ENCODE results near the gene KLHL26. TPM values are rescaled to one million over a fixed set of nuclear protein-coding genes. Genes with fewer than 3 reads are reported as not detected.

KLHL26 gene
- total and polyA plus RNA-seq, 9 donors: 1.6 to 24.0 (median 10.6) TPM

DNA sequence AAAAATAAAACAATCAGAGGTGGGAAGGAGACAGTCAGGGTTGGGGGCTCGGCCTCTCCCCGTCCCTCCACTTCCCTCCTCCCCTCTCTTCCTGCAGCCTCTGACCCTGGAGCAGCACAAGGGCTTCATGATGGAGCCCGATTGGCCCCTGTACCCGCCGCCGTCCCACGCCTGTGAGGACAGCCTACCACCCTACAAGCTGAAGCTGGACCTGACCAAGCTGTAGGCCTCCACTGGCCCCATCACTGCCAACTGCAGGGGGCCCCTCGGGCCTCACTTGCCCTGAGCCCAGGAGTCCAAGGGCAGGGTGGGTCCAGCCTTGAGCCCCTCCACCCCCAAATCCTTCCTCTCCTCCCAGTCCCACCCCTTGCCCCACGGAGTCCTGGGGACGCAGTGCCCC is 16.5 kb upstream of the KLHL26 start:
- no peak overlapping the region for H3K4me3 ChIP-seq
- intact Hi-C loops (cut with DNase I): no loop called here
- no peaks in the 10 kb centered on the region for H3K36me3 ChIP-seq
- TF ChIP-seq, protein P1, sequence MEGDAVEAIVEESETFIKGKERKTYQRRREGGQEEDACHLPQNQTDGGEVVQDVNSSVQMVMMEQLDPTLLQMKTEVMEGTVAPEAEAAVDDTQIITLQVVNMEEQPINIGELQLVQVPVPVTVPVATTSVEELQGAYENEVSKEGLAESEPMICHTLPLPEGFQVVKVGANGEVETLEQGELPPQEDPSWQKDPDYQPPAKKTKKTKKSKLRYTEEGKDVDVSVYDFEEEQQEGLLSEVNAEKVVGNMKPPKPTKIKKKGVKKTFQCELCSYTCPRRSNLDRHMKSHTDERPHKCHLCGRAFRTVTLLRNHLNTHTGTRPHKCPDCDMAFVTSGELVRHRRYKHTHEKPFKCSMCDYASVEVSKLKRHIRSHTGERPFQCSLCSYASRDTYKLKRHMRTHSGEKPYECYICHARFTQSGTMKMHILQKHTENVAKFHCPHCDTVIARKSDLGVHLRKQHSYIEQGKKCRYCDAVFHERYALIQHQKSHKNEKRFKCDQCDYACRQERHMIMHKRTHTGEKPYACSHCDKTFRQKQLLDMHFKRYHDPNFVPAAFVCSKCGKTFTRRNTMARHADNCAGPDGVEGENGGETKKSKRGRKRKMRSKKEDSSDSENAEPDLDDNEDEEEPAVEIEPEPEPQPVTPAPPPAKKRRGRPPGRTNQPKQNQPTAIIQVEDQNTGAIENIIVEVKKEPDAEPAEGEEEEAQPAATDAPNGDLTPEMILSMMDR (IDR thresholded peaks at IDR 0.05): no peak
- TF ChIP-seq POLR2A (IDR thresholded peaks at IDR 0.05) (no peak), EP300 (IDR thresholded peaks at IDR 0.05) (no peak)
- no peaks in the 10 kb centered on the region for H3K4me1 ChIP-seq (ENCODE audit: insufficient read depth)
- no peak for DNase-seq
- no peaks in the 10 kb centered on the region for H3K9me3 ChIP-seq
- 80 to 90% (median 85%) methylated on average over 10 of the region's 10 CpGs for WGBS, 3 donors
- no peaks in the 10 kb centered on the region for H3K27me3 ChIP-seq
- no peak overlapping the region for H3K27ac ChIP-seq

DNA sequence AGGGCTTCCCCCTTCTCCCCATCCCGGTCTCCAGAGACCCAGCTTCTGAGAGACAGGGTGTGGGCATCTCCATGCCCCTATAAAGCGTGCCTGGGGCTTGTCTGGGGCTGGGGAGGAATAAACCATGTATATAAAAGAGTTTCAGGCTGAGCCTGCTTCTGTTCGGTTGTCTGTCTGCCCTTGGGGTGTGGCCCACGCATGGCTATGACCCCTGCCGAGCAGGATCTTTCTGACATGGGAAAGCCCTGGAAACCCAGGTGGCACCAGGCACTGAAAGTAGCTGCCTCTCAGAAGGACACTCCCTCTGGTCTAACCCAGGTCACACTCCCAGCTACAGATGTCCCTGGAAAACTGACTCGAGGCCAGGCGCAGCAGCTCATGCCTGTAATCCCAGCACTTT is 15.9 kb upstream of the KLHL26 start:
- no peak overlapping the region for H3K4me3 ChIP-seq
- WGBS, 3 donors: 74 to 83% (median 82%) methylated on average over 7 of the region's 7 CpGs
- no peak overlapping the region for H3K27ac ChIP-seq
- intact Hi-C loops (cut with DNase I): no loop called here
- H3K27me3 ChIP-seq: no peaks in the 10 kb centered on the region
- H3K9me3 ChIP-seq: no peaks in the 10 kb centered on the region
- TF ChIP-seq POLR2A (IDR thresholded peaks at IDR 0.05) (no peak), EP300 (IDR thresholded peaks at IDR 0.05) (no peak)
- TF ChIP-seq, protein P1 (IDR thresholded peaks at IDR 0.05): no peak
- H3K36me3 ChIP-seq: no peaks in the 10 kb centered on the region
- no peak for DNase-seq
- H3K4me1 ChIP-seq (ENCODE audit: insufficient read depth): no peaks in the 10 kb centered on the region

DNA sequence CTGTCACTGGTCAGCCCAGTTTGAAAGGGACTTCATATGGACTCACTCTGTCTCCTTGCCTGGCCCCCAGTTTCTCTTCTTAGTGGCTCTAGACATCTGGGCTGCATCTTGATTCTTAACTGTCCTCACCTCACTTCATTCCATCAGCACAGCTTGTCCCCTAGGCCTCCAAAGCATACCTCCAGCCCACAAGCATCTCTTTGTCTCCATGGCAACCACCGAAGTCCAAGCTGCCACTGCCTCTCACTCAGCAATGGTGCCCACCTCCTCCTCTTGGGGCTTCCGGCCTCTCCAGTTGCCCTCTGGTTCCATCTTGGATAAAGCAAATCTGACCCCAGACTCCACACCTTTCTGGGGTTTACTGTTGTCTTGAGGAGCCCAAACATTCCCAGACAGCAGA is 9.9 kb upstream of the KLHL26 start:
- H3K36me3 ChIP-seq: no peaks in the 10 kb centered on the region
- no peaks in the 10 kb centered on the region for H3K27me3 ChIP-seq
- H3K9me3 ChIP-seq: no peaks in the 10 kb centered on the region
- intact Hi-C loops (cut with DNase I): no loop called here
- TF ChIP-seq EP300 (IDR thresholded peaks at IDR 0.05): no peak
- TF ChIP-seq, protein P1 (IDR thresholded peaks at IDR 0.05): no peak
- TF ChIP-seq POLR2A (IDR thresholded peaks at IDR 0.05): no peak
- H3K4me3 ChIP-seq: no peak overlapping the region
- 54 to 62% (median 55%) methylated on average over 2 of the region's 2 CpGs for WGBS, 3 donors
- no peak overlapping the region for H3K27ac ChIP-seq
- no peaks in the 10 kb centered on the region for H3K4me1 ChIP-seq (ENCODE audit: insufficient read depth)
- DNase-seq: no peak

DNA sequence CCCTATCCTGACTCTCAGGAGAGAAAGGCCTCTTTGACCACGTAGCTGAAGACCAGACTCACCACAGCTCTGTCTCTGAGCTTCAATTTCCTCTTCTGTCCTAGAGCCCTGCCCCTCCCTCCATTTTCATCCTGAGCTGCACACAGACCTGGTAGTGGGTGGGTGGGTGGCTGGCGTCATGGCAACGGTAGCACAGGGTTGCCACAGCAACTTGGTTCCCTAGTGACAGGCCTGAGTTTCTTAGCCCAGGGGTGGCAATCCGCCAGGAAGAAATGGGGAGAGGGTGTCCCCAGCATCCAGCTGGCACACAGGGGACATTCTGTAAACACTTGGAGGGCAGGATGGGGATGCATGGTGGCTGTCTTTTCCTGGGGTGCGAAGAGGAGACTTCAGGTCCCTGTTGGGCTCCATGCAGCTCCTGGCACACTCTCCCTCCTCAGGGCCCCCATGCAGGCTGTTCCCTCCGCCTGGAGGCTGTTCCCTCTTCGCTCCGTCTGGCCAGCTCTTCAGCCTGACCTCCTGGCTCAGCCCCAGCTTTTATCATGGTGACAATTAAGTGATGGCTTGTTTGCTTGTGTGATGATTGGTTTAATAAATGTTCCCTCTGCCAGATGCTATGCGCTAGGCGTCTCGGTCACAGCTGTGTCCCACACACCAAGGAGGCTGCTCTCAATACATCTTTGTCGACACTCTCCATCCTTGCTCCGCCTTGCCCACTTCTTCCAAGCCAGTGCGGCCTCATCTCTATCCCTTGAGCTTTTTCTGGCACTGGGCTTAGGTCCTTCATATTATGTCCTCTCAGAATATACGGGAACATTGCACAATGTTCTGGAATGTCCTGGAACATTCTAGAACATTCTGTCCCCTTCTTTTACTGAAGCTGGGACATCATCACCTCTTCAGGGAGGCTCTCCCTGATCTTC is 7.4 kb upstream of the KLHL26 start:
- 65 to 68% (median 68%) methylated on average over 15 of the region's 15 CpGs for WGBS, 3 donors
- no peaks in the 10 kb centered on the region for H3K27me3 ChIP-seq
- H3K4me1 ChIP-seq (ENCODE audit: insufficient read depth): no peaks in the 10 kb centered on the region
- TF ChIP-seq EP300 (IDR thresholded peaks at IDR 0.05): peak; percentile 91
- TF ChIP-seq POLR2A (IDR thresholded peaks at IDR 0.05): no peak
- no peak overlapping the region for H3K4me3 ChIP-seq
- no peak overlapping the region for H3K27ac ChIP-seq
- H3K36me3 ChIP-seq: no peaks in the 10 kb centered on the region
- DNase-seq: no peak
- intact Hi-C loops (cut with DNase I): no loop called here
- no peaks in the 10 kb centered on the region for H3K9me3 ChIP-seq

DNA sequence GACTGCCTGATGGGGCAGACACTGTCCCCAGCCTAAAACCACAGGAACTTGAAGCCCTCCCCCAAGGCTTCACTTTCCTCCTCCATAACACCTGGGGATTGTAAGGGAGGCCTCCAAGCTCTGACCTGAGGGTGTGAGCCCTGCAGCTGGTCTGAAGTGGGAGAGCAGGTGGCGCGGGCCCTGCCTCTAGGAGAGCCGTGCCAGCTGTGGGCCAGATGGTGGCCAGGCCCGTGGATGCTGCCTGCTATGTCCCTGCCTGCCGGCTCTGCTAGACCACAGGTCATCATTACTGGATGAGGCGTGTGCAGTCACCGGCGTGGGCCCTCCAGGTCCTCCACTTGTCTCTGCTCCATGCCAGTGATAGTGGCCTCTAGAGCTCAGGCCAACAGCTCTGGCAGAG is 3.5 kb upstream of the KLHL26 start:
- H3K4me3 ChIP-seq: no peak overlapping the region
- H3K4me1 ChIP-seq (ENCODE audit: insufficient read depth): peaks cover 6% of the 10 kb centered on the region
- H3K36me3 ChIP-seq: no peaks in the 10 kb centered on the region
- WGBS, 3 donors: 47 to 64% (median 51%) methylated on average over 7 to 8 of the region's 8 CpGs
- no peak for TF ChIP-seq EP300 (IDR thresholded peaks at IDR 0.05)
- TF ChIP-seq, protein P1 (IDR thresholded peaks at IDR 0.05): no peak
- no peak for TF ChIP-seq POLR2A (IDR thresholded peaks at IDR 0.05)
- intact Hi-C loops (cut with DNase I): no loop called here
- no peak for DNase-seq
- no peak overlapping the region for H3K27ac ChIP-seq
- H3K9me3 ChIP-seq: no peaks in the 10 kb centered on the region
- H3K27me3 ChIP-seq: no peaks in the 10 kb centered on the region
